Sigmoid colon (tissue), 7 donors: ENCODE measurements around the gene MAML3. TPM values are rescaled to one million over a fixed set of nuclear protein-coding genes. Genes with fewer than 3 reads are reported as not detected.

Source experiments
- DNase-seq: peaks from one replicate; pipeline ENCODE4 v3.0.0-alpha.2; 2019
- H3K27ac ChIP-seq, 4 donors: fragments of 200-600 bp; sonication (generic); one replicate each; pipeline ENCODE4 v1.5.1; 2016 to 2019; ENCODE audit warnings: mild to moderate bottlenecking in 1 of 4
- H3K27me3 ChIP-seq, 3 donors: fragments of 200-600 bp; sonication (generic); one replicate each; pipeline ENCODE4 v1.5.1; 2019; ENCODE audit warnings: mild to moderate bottlenecking in 1 of 3
- H3K36me3 ChIP-seq, 4 donors: fragments of 200-600 bp; sonication (generic); one replicate each; pipeline ENCODE4 v1.5.1; 2016 to 2019
- H3K4me1 ChIP-seq, 4 donors: fragments of 200-600 bp; sonication (generic); one replicate each; pipeline ENCODE4 v1.5.1; 2017 to 2019
- H3K4me3 ChIP-seq, 4 donors: fragments of 200-600 bp; sonication (generic); one replicate each; pipeline ENCODE4 v1.5.1; 2017 to 2019; ENCODE audit warnings: mild to moderate bottlenecking in 2 of 4, moderate library complexity in 1 of 4
- H3K9me3 ChIP-seq, 4 donors: fragments of 200-600 bp in 3 of 4; sonication (generic) in 3 of 4; one replicate each; pipeline versions ENCODE4 v1.5.1 to v1.6.1; 2013 to 2019
- CTCF ChIP-seq, 4 experiments: fragments of 450-650 bp in 3 of 4; fragments of 200-600 bp in 1 of 4; IDR thresholded peaks; one replicate each; pipeline ENCODE4 v1.5.1; 2016 to 2019; ENCODE audit warnings: antibody characterized with exemption in 4 of 4, mild to moderate bottlenecking in 3 of 4, moderate library complexity in 2 of 4
- EP300 ChIP-seq, 4 donors: sonication (generic); formaldehyde crosslinking; IDR thresholded peaks; one replicate each; pipeline ENCODE4 v1.6.1; 2017; ENCODE audit warnings: antibody characterized with exemption in 4 of 4
- POLR2A ChIP-seq, 2 donors: fragments of 450-650 bp; IDR thresholded peaks; one replicate each; pipeline ENCODE4 v1.6.1; 2016; ENCODE audit warnings: antibody characterized with exemption in 2 of 2, mild to moderate bottlenecking in 2 of 2, moderate library complexity in 2 of 2
- POLR2AphosphoS5 ChIP-seq, 4 donors: sonication (generic); formaldehyde crosslinking; IDR thresholded peaks; one replicate each; pipeline ENCODE4 v1.6.1; 2017; ENCODE audit warnings: antibody characterized with exemption in 4 of 4
- WGBS, 2 donors: extraction: QIAGEN DNeasy Blood & Tissue Kit; methylation state at CpG; one replicate each; pipeline ENCODE4 v1.1.7; 2013; 5-methylcytosine and 5-hydroxymethylcytosine counted together
- intact Hi-C: fragments of 100-400 bp; cut with DNase I; formaldehyde crosslinking; loops from one replicate; pipeline ENCODE4 v1.15.1; 2023
- polyA plus RNA-seq, 3 donors: library from polyadenylated mRNA; stranded (reverse); fragments of 200-250 nt; gene quantifications; one replicate each; pipeline ENCODE4 v1.2.3, GENCODE V29; 2013
- total RNA-seq, 4 donors: library from RNA; depleted of rRNA; stranded (reverse); fragments of >200 nt; gene quantifications; one replicate each; pipeline ENCODE4 v1.1.0, GENCODE V29; 2016
- donor health status: healthy with polysubstance abuse.
- donor health status: Bipolar disorder and iron deficiency.
- donor health status: healthy.

The MAML3 gene
- total and polyA plus RNA-seq, 7 donors = 3.5 to 16.3 (median 5.4) TPM

- Histone ChIP-seq H3K9me3 (no peaks in the 10 kb centered on the region), H3K27ac (no peak overlapping the region), H3K4me3 (no peak overlapping the region), H3K4me1 (peaks cover 0 to 9% (median 9%) of the 10 kb centered on the region in 4 donors), H3K27me3 (no peaks in the 10 kb centered on the region), H3K36me3 (no peaks in the 10 kb centered on the region)
- intact Hi-C loops = no loop called here
- whole genome bisulfite sequencing, 2 donors = 78 to 91% methylated on average over 3 of the region's 3 CpGs
- TF ChIP-seq POLR2AphosphoS5 (IDR thresholded peaks at IDR 0.05) = peak in 1 of 4 donors; percentile 6
- TF ChIP-seq CTCF (IDR thresholded peaks at IDR 0.05) = no peak
- no peak for TF ChIP-seq EP300 (IDR thresholded peaks at IDR 0.05)
- no peak for TF ChIP-seq POLR2A (IDR thresholded peaks at IDR 0.05)
- no peak for DNase-seq
Observed at GRCh38 chr4:139794158-139794954, 359.6 kb downstream of the MAML3 start.

GRCh38 chr4:139791681-139792080, 362.3 kb downstream of the MAML3 start:
- Histone ChIP-seq H3K27me3 (no peaks in the 10 kb centered on the region), H3K4me3 (no peak overlapping the region), H3K4me1 (peaks cover 0 to 9% (median 9%) of the 10 kb centered on the region in 4 donors), H3K9me3 (no peaks in the 10 kb centered on the region), H3K36me3 (no peaks in the 10 kb centered on the region), H3K27ac (no peak overlapping the region)
- no peak for DNase-seq
- intact Hi-C loops = no loop called here
- WGBS, 2 donors = 92 to 96% methylated on average over 2 of the region's 2 CpGs
- TF ChIP-seq POLR2A (IDR thresholded peaks at IDR 0.05) (no peak), CTCF (IDR thresholded peaks at IDR 0.05) (no peak), POLR2AphosphoS5 (IDR thresholded peaks at IDR 0.05) (no peak)

GRCh38 chr4:139790291-139790690, 363.7 kb downstream of the MAML3 start:
- 97% methylated on average over 4 of the region's 4 CpGs for WGBS, 2 donors
- no peak for DNase-seq
- TF ChIP-seq POLR2A (IDR thresholded peaks at IDR 0.05) = no peak

GRCh38 chr4:139789096-139789654, 364.8 kb downstream of the MAML3 start:
- DNase-seq = no peak
- 87 to 90% methylated on average over 6 of the region's 6 CpGs for WGBS, 2 donors
- intact Hi-C loops = no loop called here

More at GRCh38 chr4:139790291-139790690, 363.7 kb downstream of the MAML3 start:
- no peaks in the 10 kb centered on the region for H3K27me3 ChIP-seq
- intact Hi-C loops = no loop called here
- H3K9me3 ChIP-seq = no peaks in the 10 kb centered on the region
- no peak overlapping the region for H3K4me3 ChIP-seq
- H3K36me3 ChIP-seq = no peaks in the 10 kb centered on the region
- no peak overlapping the region for H3K27ac ChIP-seq
- peaks cover 0 to 9% (median 9%) of the 10 kb centered on the region in 4 donors for H3K4me1 ChIP-seq

More at GRCh38 chr4:139789096-139789654, 364.8 kb downstream of the MAML3 start:
- H3K27me3 ChIP-seq = no peaks in the 10 kb centered on the region
- H3K4me3 ChIP-seq = no peak overlapping the region
- no peaks in the 10 kb centered on the region for H3K9me3 ChIP-seq
- peaks cover 0 to under 1% (median under 1%) of the 10 kb centered on the region in 4 donors for H3K4me1 ChIP-seq
- no peak overlapping the region for H3K27ac ChIP-seq
- H3K36me3 ChIP-seq = no peaks in the 10 kb centered on the region
- TF ChIP-seq CTCF (IDR thresholded peaks at IDR 0.05) = no peak
- no peak for TF ChIP-seq POLR2AphosphoS5 (IDR thresholded peaks at IDR 0.05)
- TF ChIP-seq POLR2A (IDR thresholded peaks at IDR 0.05) = no peak
- TF ChIP-seq EP300 (IDR thresholded peaks at IDR 0.05) = no peak
